GM10248 (cell line): ENCODE results near the gene CISD1.

Experiments used
- CTCF ChIA-PET: fragments of 300-600 bp; sonication (Branson Sonifier 250); formaldehyde crosslinking; extraction: SDS; loops from one replicate; lab custom pipeline; 2021; ENCODE audit warnings: antibody characterized with exemption; lab: Yijun Ruan, JAX
- POLR2A ChIA-PET: fragments of 350-650 bp; sonication (Branson Sonifier 250); formaldehyde crosslinking; extraction: SDS; loops from one replicate; lab custom pipeline; 2020; ENCODE audit warnings: antibody characterized with exemption; lab: Yijun Ruan, JAX
- DNase-seq: peaks from one replicate; pipeline ENCODE4 v3.0.0; 2012; ENCODE audit errors: extremely low spot score
- CTCF ChIP-seq: IDR thresholded peaks from 2 replicates; pipeline ENCODE4 v1.5.1; 2012; ENCODE audit warnings: mild to moderate bottlenecking, low read depth; ENCODE audit errors: extremely low read depth, missing control alignments, control extremely low read depth

CISD1 gene

GRCh38 chr10:58320351-58321049, 51.5 kb downstream of the CISD1 start:
- TF ChIP-seq CTCF, result no peak
- no peak for DNase-seq
- ChIA-PET CTCF (no interaction called here), POLR2A (no interaction called here)

- no peak for TF ChIP-seq CTCF
- no peak for DNase-seq
- POLR2A ChIA-PET, result no interaction called here
- CTCF ChIA-PET, result interaction anchor here (1.1 to 2.2 kb wide), 2 partner anchors 18 to 23 kb away, joined by 3 to 9 read pairs; no protein-coding TSS in a partner anchor
Observed at GRCh38 chr10:58322072-58322834, 53.3 kb downstream of the CISD1 start.

- no peak for DNase-seq
- POLR2A ChIA-PET, result no interaction called here
- TF ChIP-seq CTCF, result no peak
- CTCF ChIA-PET, result interaction anchor here (0.7 to 2.2 kb wide), 2 partner anchors 23 to 62 kb away, joined by 4 to 9 read pairs; partner anchors contain the start of gene TFAM
Observed at GRCh38 chr10:58322835-58323209, 53.9 kb downstream of the CISD1 start.

GRCh38 chr10:58326967-58327381, 58.0 kb downstream of the CISD1 start:
- ChIA-PET CTCF (interaction anchor here (0.8 to 2.0 kb wide), 6 partner anchors 11 to 148 kb away, joined by 3 to 5 read pairs (median 4); no protein-coding TSS in a partner anchor), POLR2A (no interaction called here)
- no peak for TF ChIP-seq CTCF
- no peak for DNase-seq

- POLR2A ChIA-PET, result no interaction called here
- CTCF ChIA-PET, result interaction anchor here (2.0 kb wide), 1 partner anchor 27 kb away, joined by 5 read pairs; no protein-coding TSS in a partner anchor
- DNase-seq, result no peak
- no peak for TF ChIP-seq CTCF
Observed at GRCh38 chr10:58328233-58328632, 59.3 kb downstream of the CISD1 start.

GRCh38 chr10:58330431-58330830, 61.5 kb downstream of the CISD1 start:
- TF ChIP-seq CTCF, result no peak
- ChIA-PET POLR2A (no interaction called here), CTCF (no interaction called here)
- DNase-seq, result no peak
